GM18870 (cell line): ENCODE results near the gene RMND1.
"Not testable (repeated sequence)": the region's sequence is repeated elsewhere in the genome, so short reads cannot be mapped to it uniquely, and the experiment has no call there.

Source experiments
- ATAC-seq: cut with Tn5 transposase; IDR thresholded peaks from one replicate; pipeline ENCODE4 v1.9.1; 2021; ENCODE audit warnings: moderate library complexity; ENCODE audit not compliant: unreplicated experiment

The RMND1 gene

GRCh38 chr6:151388997-151389617 lies 62.8 kb downstream of the RMND1 start:
- no peak for ATAC-seq

- ATAC-seq = no peak
Observed at GRCh38 chr6:151388236-151388635, 63.7 kb downstream of the RMND1 start.

DNA sequence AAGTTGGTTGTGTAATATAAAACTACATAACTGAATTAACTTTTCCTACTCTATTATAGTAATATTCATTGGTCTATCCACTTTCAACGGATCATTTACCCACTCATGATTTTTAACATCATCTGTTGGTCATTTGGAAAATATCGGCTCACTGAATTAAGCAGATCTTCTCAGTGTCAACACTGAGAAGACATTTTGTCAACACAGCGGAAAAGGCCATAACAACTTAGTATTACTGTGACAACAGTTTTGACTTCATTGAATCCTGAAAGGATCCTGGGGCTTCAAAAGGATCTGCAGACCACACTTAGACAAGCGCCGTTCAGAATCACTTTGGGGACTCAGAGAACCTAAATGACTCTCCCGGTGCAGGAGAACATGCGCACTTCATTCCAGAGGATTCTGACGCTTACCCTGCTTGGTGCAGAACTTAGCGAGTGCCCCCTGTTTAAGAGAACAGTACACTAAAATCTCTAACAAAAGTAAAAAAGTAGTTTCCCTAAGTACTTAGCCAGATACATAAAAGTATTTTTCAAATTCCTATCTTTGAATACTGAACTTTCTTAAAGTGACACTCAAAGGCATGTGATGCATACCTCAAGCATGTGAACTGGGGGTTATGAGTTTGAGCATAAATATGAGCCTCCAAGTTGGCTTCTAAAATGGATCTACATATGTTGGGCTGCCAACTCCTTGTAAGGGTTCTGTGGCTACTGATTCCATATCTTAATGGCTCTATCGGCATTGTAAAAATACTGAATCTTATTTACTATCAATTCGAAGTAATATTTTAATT lies 64.6 kb downstream of the RMND1 start:
- ATAC-seq = no peak

DNA sequence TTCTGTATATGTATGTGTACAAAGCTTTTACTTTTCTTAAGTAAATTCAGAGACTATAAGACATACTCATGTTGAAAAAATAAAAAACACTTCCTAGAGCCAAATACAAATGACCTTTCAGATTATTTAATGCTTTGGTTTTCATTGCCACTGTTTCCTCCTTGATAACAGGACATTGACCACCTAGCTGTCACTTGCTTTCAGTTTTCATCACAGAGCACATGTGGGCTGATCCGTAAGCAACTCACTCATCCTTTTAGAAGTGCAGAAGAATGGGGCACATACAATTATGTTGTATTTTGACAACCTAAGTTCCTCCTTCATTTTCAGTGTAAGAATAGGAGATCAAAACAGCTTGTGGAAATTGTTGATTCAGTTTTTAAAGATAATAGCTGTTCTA lies 66.7 kb downstream of the RMND1 start:
- no peak for ATAC-seq

- no peak for ATAC-seq
Observed at GRCh38 chr6:151384151-151384550, 67.8 kb downstream of the RMND1 start.

- not testable (repeated sequence) for ATAC-seq
Observed at GRCh38 chr6:151382631-151383030, 69.3 kb downstream of the RMND1 start.

DNA sequence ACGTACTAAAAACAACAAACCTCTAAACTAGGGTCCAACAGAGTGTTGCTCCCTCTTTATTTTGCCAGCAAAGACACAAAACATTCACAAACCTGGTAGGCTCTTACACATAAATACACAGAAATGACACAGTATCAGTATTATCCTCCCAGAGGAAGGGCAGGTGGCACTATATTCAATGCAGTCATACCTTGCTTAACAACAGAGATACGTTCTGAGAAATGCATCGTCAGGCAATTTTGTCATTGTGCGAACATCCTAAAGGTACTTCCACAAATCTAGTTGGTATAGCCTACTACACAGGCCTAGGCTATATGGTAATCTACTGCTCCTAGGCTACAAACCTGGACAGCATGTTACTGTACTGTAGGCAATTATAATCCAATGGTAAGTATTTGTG lies 70.2 kb downstream of the RMND1 start:
- no peak for ATAC-seq

- ATAC-seq = no peak
Observed at GRCh38 chr6:151380848-151381205, 71.1 kb downstream of the RMND1 start.

- peak; percentile 54 for ATAC-seq
Observed at GRCh38 chr6:151379933-151380847, 71.7 kb downstream of the RMND1 start.

DNA sequence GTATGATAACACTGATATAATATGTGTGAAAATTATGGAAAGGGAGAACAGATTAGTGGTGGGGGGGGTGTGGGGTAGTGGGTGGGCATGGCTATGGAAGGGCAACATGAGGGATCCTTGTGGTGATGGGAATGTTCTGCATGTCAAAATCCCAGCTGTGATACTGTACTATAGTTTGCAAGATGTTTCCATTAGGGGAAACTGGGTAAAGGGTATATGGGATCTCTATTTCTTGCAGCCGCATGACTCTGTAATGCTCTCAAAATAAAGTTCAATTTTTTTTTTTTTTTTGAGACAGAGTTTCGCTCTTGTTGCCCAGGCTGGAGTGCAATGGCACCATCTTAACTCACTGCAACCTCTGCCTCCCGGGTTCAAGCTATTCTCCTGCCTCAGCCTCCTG lies 74.8 kb downstream of the RMND1 start:
- no peak for ATAC-seq

GRCh38 chr6:151376440-151376839 lies 75.5 kb downstream of the RMND1 start:
- no peak for ATAC-seq

DNA sequence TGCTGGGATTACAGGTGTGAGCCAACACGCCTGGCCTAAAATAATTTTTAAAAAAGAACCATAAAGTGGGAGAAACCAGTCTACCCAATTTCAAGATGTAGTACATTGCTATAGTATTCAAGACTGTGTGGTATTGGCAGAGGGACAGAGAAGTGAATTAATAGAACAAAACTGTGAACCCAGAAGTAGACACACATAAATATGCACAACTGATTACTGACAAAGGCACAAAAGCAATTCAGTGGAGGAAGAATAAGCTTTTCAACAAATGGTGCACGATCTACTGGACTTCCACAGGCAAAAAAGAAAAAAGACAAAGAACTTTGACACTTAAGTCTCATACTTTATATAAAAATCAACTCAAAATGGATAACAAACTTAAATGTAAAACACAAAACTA lies 76.1 kb downstream of the RMND1 start:
- no peak for ATAC-seq

DNA sequence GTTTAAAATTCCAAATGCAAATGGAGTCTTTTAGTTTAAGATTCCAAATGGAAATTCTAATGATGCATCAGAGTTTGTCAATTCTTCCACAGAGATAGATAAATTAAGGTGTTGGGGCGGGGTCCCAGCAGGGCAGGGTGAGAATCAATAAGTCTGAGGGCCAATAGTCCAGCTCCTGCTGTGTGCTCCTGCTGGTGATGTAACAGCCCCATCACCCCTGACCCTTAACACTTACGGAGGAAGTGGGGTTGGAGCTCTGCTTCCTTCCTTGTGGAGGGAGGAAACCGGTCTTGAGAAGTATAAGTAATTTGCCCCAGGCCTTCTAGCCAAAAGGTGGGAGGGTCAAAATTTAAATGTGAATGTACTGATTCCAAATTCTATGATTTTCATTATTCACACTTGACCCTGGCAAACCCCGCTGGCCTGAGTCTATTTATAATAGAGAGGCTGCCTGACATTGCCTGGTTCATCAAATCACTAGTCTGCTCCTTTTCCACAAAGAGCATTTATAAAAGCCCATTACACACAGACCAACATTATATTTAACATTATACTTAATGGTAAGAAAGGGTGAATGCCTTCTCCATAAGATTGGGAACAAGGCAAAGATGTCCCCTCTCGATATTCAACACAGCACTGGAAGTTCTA lies 77.8 kb downstream of the RMND1 start:
- no peak for ATAC-seq

GRCh38 chr6:151372164-151372563 lies 79.8 kb downstream of the RMND1 start:
- no peak for ATAC-seq

- ATAC-seq = no peak
Observed at GRCh38 chr6:151370509-151371078, 81.3 kb downstream of the RMND1 start.

DNA sequence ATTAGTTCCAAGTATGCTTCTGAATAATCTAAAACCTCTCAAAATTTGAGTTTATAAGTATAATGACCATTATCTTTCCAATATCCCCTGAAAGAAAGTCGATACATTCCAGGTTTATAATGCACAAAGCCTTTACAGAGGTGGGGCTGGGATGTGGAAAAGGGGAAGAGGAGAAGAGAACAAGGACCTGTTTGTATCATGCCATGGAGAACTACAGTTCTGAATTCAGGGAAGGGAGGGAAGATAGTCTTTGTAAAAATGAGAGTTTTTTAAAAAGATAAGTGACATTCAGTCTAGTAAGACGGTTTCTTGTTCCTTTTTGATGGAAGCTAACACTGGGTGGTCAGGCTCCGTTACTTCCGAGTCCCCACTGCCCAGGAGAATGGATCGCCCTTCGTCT lies 86.7 kb downstream of the RMND1 start:
- ATAC-seq = no peak

DNA sequence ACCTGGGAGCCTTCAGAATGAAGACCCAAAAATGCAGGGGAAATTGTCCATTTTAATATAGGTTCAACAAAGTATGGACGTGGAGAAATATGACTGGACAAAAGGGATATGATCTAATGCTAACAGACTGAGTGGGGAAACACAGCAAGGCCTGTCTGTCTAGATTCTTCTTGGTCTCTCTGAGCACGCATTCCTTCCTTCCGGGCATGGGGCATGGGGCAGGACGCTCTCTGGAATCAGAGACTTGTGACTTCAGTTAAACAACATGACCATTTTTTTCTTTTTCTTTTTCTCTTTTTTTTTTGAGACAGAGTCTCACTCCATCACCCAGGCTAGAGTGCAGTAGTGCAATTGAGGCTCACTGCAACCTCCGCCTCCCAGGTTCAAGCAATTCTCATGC lies 92.4 kb downstream of the RMND1 start:
- ATAC-seq = no peak

- ATAC-seq = no peak
Observed at GRCh38 chr6:151358475-151358874, 93.5 kb downstream of the RMND1 start.

DNA sequence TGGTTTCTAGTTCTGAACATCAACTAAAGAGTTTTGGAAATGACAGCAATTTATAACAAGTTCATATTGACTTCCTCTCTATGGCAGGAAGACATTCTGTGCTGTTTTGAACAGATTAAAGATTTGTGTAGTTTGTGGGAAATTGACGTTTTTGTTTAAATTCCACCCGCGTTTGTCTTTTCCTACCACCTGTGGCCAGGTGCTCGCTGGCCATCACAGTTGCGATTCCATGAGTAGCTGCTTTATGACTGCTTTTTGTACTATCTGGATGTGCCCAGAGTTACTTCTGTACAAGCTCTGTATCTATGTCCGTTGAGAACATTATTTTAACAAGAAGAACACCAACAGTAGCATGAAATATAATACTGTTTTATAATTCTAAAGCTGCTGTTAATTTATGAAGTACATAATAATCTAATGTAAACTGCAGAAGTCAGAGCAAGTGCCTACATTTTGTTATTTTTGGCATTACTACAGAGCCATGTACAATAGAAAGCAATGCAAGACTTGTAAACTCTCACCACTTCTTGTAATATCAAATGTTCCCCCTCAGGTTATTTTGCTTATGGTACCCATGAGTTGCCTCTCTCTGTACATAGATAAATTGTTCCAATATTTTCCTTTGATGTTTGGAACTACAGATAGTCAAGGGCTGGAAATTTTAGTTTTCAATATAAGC lies 94.0 kb downstream of the RMND1 start:
- no peak for ATAC-seq

- not testable (repeated sequence) for ATAC-seq
Observed at GRCh38 chr6:151356983-151357382, 94.9 kb downstream of the RMND1 start.
